SK-N-SH (cell line): ENCODE results near the gene CDHR4. TPM values are rescaled to one million over a fixed set of nuclear protein-coding genes. Genes with fewer than 3 reads are reported as not detected.

ENCODE experiments used
- CTCF ChIA-PET: fragments of 300-600, 350-600 bp; formaldehyde crosslinking; extraction: SDS; loops from one replicate; lab custom pipeline; 2021; lab: Yijun Ruan, JAX
- POLR2A ChIA-PET: fragments of 350-600 bp; sonication (Branson Sonifier 250); formaldehyde crosslinking; extraction: SDS; loops from one replicate; lab custom pipeline; 2020; ENCODE audit warnings: antibody characterized with exemption, inconsistent platforms; lab: Yijun Ruan, JAX
- DNase-seq: peaks from one replicate; pipeline ENCODE4 v3.0.0; 2012
- H2AFZ ChIP-seq: fragments of 200-600 bp; sonication (generic); 2 replicates; pipeline ENCODE4 v1.8.1; 2016; ENCODE audit warnings: antibody characterized with exemption, mild to moderate bottlenecking, low read depth
- H3F3A ChIP-seq: fragments of 200-600 bp; sonication (generic); replicated peaks from 2 replicates; pipeline ENCODE3; 2016; ENCODE audit warnings: antibody characterized with exemption, mild to moderate bottlenecking; ENCODE audit not compliant: insufficient read depth
- H3K27ac ChIP-seq, 2 experiments: fragments of 200-500 bp in 1 of 2; fragments of 200-600 bp in 1 of 2; sonication (Bioruptor generic) in 1 of 2; sonication (generic), shearing (Covaris generic) in 1 of 2; 2 replicates each; pipeline versions ENCODE4 v1.5.1 to v1.6.1; 2014 to 2016; ENCODE audit warnings: low read depth in 2 of 2, inconsistent platforms in 1 of 2, low read length in 1 of 2, mild to moderate bottlenecking in 1 of 2, mixed read lengths in 1 of 2
- H3K27me3 ChIP-seq: fragments of 200-600 bp; sonication (generic), shearing (Covaris generic); 2 replicates; pipeline ENCODE4 v1.6.1; 2016; ENCODE audit warnings: mixed run types; ENCODE audit not compliant: insufficient read depth
- H3K36me3 ChIP-seq, 2 experiments: fragments of 200-500 bp in 1 of 2; fragments of 200-600 bp in 1 of 2; sonication (Bioruptor generic) in 1 of 2; sonication (generic) in 1 of 2; replicated peaks in 1 of 2; 2 replicates each; pipeline versions ENCODE3 to v1.5.1; 2014 to 2016; ENCODE audit warnings: low read length in 1 of 2, mild to moderate bottlenecking in 1 of 2; ENCODE audit not compliant: insufficient read depth in 2 of 2, control insufficient read depth in 1 of 2
- H3K4me1 ChIP-seq, 2 experiments: fragments of 200-500 bp in 1 of 2; fragments of 200-600 bp in 1 of 2; sonication (Bioruptor generic) in 1 of 2; sonication (generic), shearing (Covaris generic) in 1 of 2; 2 replicates each; pipeline versions ENCODE4 v1.5.1 to v1.6.1; 2014 to 2016; ENCODE audit warnings: low read depth in 1 of 2, low read length in 1 of 2, mixed run types in 1 of 2; ENCODE audit not compliant: insufficient read depth in 2 of 2, control insufficient read depth in 1 of 2
- H3K4me2 ChIP-seq: fragments of 200-600 bp; sonication (generic), shearing (Covaris generic); 2 replicates; pipeline ENCODE4 v1.6.1; 2017; ENCODE audit warnings: mixed run types
- H3K4me3 ChIP-seq, 2 experiments: fragments of 200-500 bp in 1 of 2; fragments of 200-600 bp in 1 of 2; sonication (Bioruptor generic) in 1 of 2; sonication (generic), shearing (Covaris generic) in 1 of 2; 2 replicates each; pipeline versions ENCODE4 v1.5.1 to v1.8.1; 2014 to 2016; ENCODE audit warnings: low read depth in 2 of 2, inconsistent platforms in 1 of 2, low read length in 1 of 2, mild to moderate bottlenecking in 1 of 2, mixed read lengths in 1 of 2, moderate library complexity in 1 of 2
- H3K79me2 ChIP-seq: fragments of 200-600 bp; sonication (generic); 2 replicates; pipeline ENCODE4 v1.8.1; 2017; ENCODE audit warnings: mild to moderate bottlenecking; ENCODE audit not compliant: insufficient read depth
- H3K9ac ChIP-seq: fragments of 200-600 bp; sonication (generic); 2 replicates; pipeline ENCODE4 v1.6.1; 2017; ENCODE audit warnings: mixed run types
- H3K9me2 ChIP-seq: fragments of 200-600 bp; sonication (generic); 2 replicates; pipeline ENCODE4 v1.6.1; 2017; ENCODE audit warnings: mixed run types
- H3K9me3 ChIP-seq: fragments of 200-600 bp; sonication (generic); 2 replicates; pipeline ENCODE4 v1.6.1; 2017; ENCODE audit warnings: mixed run types, mild to moderate bottlenecking, moderate library complexity
- H4K20me1 ChIP-seq: fragments of 200-600 bp; sonication (generic); 2 replicates; pipeline ENCODE4 v1.6.1; 2017; ENCODE audit warnings: mild to moderate bottlenecking, mixed run types; ENCODE audit not compliant: insufficient read depth
- CHD2 ChIP-seq: fragments of 150-350 bp; IDR thresholded peaks from 2 replicates; pipeline ENCODE4 v1.6.1; 2018; ENCODE audit warnings: low read length; ENCODE audit not compliant: partially characterized antibody
- EP300 ChIP-seq, 2 experiments: IDR thresholded peaks; 2 replicates each; pipeline versions ENCODE4 v1.4.0 to v1.6.1; 2012; ENCODE audit warnings: borderline replicate concordance in 1 of 2, low read depth in 1 of 2, low read length in 1 of 2
- EZH2phosphoT487 ChIP-seq: fragments of 200-600 bp; sonication (generic); IDR thresholded peaks from 2 replicates; pipeline ENCODE4 v1.6.1; 2017; ENCODE audit warnings: low read depth, mixed run types, mild to moderate bottlenecking, antibody characterized with exemption, moderate library complexity, borderline replicate concordance
- FOSL2 ChIP-seq: IDR thresholded peaks from 2 replicates; pipeline ENCODE4 v1.4.0; 2012; ENCODE audit warnings: low read depth, mild to moderate bottlenecking, moderate library complexity, borderline replicate concordance
- FOXJ3 ChIP-seq: sonication (generic); formaldehyde crosslinking; IDR thresholded peaks from 2 replicates; pipeline ENCODE4 v1.5.1; 2020; ENCODE audit warnings: mild to moderate bottlenecking, missing genetic modification reagents
- FOXM1 ChIP-seq: IDR thresholded peaks from 2 replicates; pipeline ENCODE4 v1.4.0; 2012; ENCODE audit warnings: low read depth, mild to moderate bottlenecking
- GABPA ChIP-seq: IDR thresholded peaks from 2 replicates; pipeline ENCODE4 v1.4.0; 2012; ENCODE audit warnings: low read depth, mild to moderate bottlenecking
- GATA2 ChIP-seq: sonication (generic); formaldehyde crosslinking; IDR thresholded peaks from 2 replicates; pipeline ENCODE4 v1.5.0; 2020; ENCODE audit warnings: mild to moderate bottlenecking, missing genetic modification reagents
- MEF2A ChIP-seq: IDR thresholded peaks from 2 replicates; pipeline ENCODE4 v1.4.0; 2012; ENCODE audit warnings: low read depth, borderline replicate concordance
- MXI1 ChIP-seq: IDR thresholded peaks from 2 replicates; pipeline ENCODE4 v1.6.1; 2012; ENCODE audit warnings: mild to moderate bottlenecking, low read depth, low read length, improper control_type of control experiment
- NRF1 ChIP-seq: IDR thresholded peaks from 2 replicates; pipeline ENCODE4 v1.6.1; 2012; ENCODE audit warnings: low read depth, mild to moderate bottlenecking, low read length
- POLR2AphosphoS5 ChIP-seq: IDR thresholded peaks from 2 replicates; pipeline ENCODE4 v1.6.1; 2012; ENCODE audit warnings: low read depth, low read length
- RAD21 ChIP-seq: IDR thresholded peaks from 2 replicates; pipeline ENCODE4 v1.6.1; 2012; ENCODE audit warnings: mild to moderate bottlenecking, low read length
- RCOR1 ChIP-seq: fragments of 150-350 bp; IDR thresholded peaks from 2 replicates; pipeline ENCODE4 v1.6.1; 2017; ENCODE audit warnings: antibody characterized with exemption, low read length
- REST ChIP-seq: IDR thresholded peaks from 2 replicates; pipeline ENCODE4 v1.6.1; 2012; ENCODE audit warnings: mild to moderate bottlenecking, low read depth, low read length, moderate library complexity
- RFX5 ChIP-seq: IDR thresholded peaks from 2 replicates; pipeline ENCODE4 v1.6.1; 2012; ENCODE audit warnings: mild to moderate bottlenecking, improper control_type of control experiment, low read length
- SIN3A ChIP-seq: IDR thresholded peaks from 2 replicates; pipeline ENCODE4 v1.6.1; 2012; ENCODE audit warnings: low read depth, mild to moderate bottlenecking, low read length, moderate library complexity, borderline replicate concordance
- SMC3 ChIP-seq: IDR thresholded peaks from 2 replicates; pipeline ENCODE4 v1.6.1; 2012; ENCODE audit warnings: low read depth, low read length, improper control_type of control experiment
- TCF12 ChIP-seq: IDR thresholded peaks from 2 replicates; pipeline ENCODE4 v1.4.0; 2012
- TEAD4 ChIP-seq: IDR thresholded peaks from 2 replicates; pipeline ENCODE4 v1.4.0; 2012; ENCODE audit warnings: mild to moderate bottlenecking, borderline replicate concordance; ENCODE audit not compliant: insufficient read depth
- USF1 ChIP-seq: IDR thresholded peaks from 2 replicates; pipeline ENCODE4 v1.4.0; 2012; ENCODE audit warnings: low read depth, borderline replicate concordance
- YY1 ChIP-seq: IDR thresholded peaks from 2 replicates; pipeline ENCODE4 v1.4.0; 2012; ENCODE audit warnings: low read depth, mild to moderate bottlenecking
- ZBTB33 ChIP-seq: IDR thresholded peaks from 2 replicates; pipeline ENCODE4 v1.4.0; 2012; ENCODE audit warnings: low read depth, borderline replicate concordance
- WGBS: methylation state at CpG from one replicate; pipeline ENCODE4 v1.1.6; 2017; ENCODE audit warnings: low lambda C conversion rate; 5-methylcytosine and 5-hydroxymethylcytosine counted together
- polyA plus RNA-seq, 3 experiments: library from polyadenylated mRNA; depleted of rRNA; stranded (reverse); fragments of >200 nt; gene quantifications; 2 replicates each; pipeline ENCODE4 v1.2.3, GENCODE V29; 2012
- TF ChIP-seq, protein P1 (sequence below): IDR thresholded peaks from 2 replicates; pipeline ENCODE4 v1.4.0; 2012; ENCODE audit warnings: low read depth
- TF ChIP-seq, protein P2 (sequence below): fragments of 150-350 bp; IDR thresholded peaks from 2 replicates; pipeline ENCODE4 v1.6.1; 2016; ENCODE audit warnings: mild to moderate bottlenecking, low read depth, low read length

The CDHR4 gene
- polyA plus RNA-seq, 1 of the 3 experiments (the other 2 are of a cell fraction), result 0.07 TPM

DNA sequence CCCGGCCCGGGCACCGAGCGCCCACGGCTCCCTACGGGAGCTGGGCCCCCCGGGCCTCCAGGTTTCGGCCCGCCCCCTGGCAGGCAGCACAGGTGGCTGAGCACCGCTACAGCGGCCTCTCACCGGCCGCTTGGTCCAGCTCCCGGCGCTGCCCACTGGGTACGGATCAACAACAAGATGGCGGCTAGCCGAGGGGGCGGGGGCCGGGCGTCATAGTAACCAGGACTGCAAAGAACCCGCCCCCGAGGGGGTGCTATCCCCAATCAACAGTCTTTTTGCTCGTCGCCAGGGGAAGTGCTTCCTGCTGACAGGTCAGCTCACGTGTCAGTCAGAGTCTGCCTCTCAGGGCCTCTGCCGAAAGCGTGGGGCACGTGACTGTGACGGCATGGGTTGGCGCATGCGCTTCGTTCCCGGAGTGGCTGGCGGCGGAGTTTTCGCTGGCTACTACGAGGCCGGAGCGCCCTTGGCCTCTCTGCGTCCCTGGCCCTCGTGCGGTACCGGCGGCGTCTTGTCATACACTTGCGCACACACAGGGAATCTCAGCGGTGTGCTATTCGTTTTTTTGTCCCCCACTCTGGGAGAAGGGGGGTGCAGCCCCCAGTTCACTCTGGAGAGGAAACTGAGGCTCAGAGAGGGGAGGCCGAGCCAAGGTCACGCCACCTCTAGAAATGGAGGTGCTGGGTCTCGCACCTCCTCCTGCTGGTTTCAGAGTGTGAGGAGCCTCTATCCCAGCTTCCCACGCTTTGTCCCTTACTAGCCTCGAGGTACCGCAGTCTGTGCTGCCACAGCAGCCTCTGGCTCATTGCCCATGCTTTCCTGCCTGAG lies 13.1 kb downstream of the CDHR4 start, which contains the start of gene IP6K1:
IP6K1 (minus strand) TSS at position 186 of the 825 bp plus-strand sequence. CDS start 38,502 bp downstream, outside the sequence.
- peak within 1 kb of the TSS; percentile 91 for H2AFZ ChIP-seq
- no peaks in the 10 kb centered on the region for H3K9me3 ChIP-seq
- CTCF ChIA-PET, result interaction anchor here (0.9 to 3.3 kb wide), 4 partner anchors 12 to 119 kb away, joined by 3 to 23 read pairs (median 4); partner anchors contain the start of genes AMIGO3 and INKA1
- H3K9ac ChIP-seq, result peak within 1 kb of the TSS; percentile 88
- peaks cover 48% of the 10 kb centered on the region for H3K79me2 ChIP-seq
- no peaks in the 10 kb centered on the region for H3K27me3 ChIP-seq
- no peaks in the 10 kb centered on the region for H3K9me2 ChIP-seq
- peak; percentile 100 for DNase-seq
- 0 out of 2 replicates have a peak, but pooled peaks cover 6% of the 10 kb centered on the region for H4K20me1 ChIP-seq
- H3K4me2 ChIP-seq, result peak within 1 kb of the TSS; percentile 99
- no peaks in the 10 kb centered on the region for H3F3A ChIP-seq
- POLR2A ChIA-PET, result interaction anchor here (1.5 kb wide), 1 partner anchor 154 kb away, joined by 3 read pairs; no protein-coding TSS in a partner anchor
- 9% methylated on average over 28 of the region's 55 CpGs for WGBS
- peaks cover 0 to 23% of the 10 kb centered on the region in 2 experiments for H3K36me3 ChIP-seq
- peak within 1 kb of the TSS; percentile 70 to 85 for H3K27ac ChIP-seq
- peak within 1 kb of the TSS; percentile 68 to 96 for H3K4me3 ChIP-seq
- H3K4me1 ChIP-seq, result peaks cover 5 to 6% of the 10 kb centered on the region in 2 experiments; a peak in 1 of 4 replicates
- TF ChIP-seq SMC3 (no peak), MXI1 (peak; percentile 73), GABPA (peak; percentile 69), FOXM1 (no peak), FOSL2 (no peak), ZBTB33 (no peak), NRF1 (peak; percentile 87), RFX5 (peak; percentile 81), TEAD4 (no peak), SIN3A (peak; percentile 68; the same call in 1 of the 2 replicates), YY1 (peak; percentile 91), CHD2 (peak; percentile 90), POLR2AphosphoS5 (peak; percentile 82), GATA2 (CRISPR knock-in tag) (no peak), EZH2phosphoT487 (no peak), REST (no peak), USF1 (peak; percentile 98), TCF12 (no peak), EP300 (IDR thresholded peaks at IDR 0.05; ENCODE audit: borderline replicate concordance in 1 of 2, low read depth in 1 of 2, low read length in 1 of 2) (no peak), FOXJ3 (CRISPR knock-in tag) (no peak), MEF2A (no peak), RAD21 (no peak), RCOR1 (no peak)
- TF ChIP-seq, protein P1, sequence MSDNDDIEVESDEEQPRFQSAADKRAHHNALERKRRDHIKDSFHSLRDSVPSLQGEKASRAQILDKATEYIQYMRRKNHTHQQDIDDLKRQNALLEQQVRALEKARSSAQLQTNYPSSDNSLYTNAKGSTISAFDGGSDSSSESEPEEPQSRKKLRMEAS, result peak; percentile 95
- TF ChIP-seq, protein P2, sequence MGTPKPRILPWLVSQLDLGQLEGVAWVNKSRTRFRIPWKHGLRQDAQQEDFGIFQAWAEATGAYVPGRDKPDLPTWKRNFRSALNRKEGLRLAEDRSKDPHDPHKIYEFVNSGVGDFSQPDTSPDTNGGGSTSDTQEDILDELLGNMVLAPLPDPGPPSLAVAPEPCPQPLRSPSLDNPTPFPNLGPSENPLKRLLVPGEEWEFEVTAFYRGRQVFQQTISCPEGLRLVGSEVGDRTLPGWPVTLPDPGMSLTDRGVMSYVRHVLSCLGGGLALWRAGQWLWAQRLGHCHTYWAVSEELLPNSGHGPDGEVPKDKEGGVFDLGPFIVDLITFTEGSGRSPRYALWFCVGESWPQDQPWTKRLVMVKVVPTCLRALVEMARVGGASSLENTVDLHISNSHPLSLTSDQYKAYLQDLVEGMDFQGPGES, result no peak; the same call in 1 of the 2 replicates
